Sigmoid colon (tissue), 3 donors: Measurements from ENCODE around the gene OR2AT4.

Experiments
- CTCF ChIP-seq, 4 experiments: fragments of 450-650 bp in 3 of 4; fragments of 200-600 bp in 1 of 4; IDR thresholded peaks; one replicate each; pipeline ENCODE4 v1.5.1; 2016 to 2019; ENCODE audit warnings: antibody characterized with exemption in 4 of 4, mild to moderate bottlenecking in 3 of 4, moderate library complexity in 2 of 4
- POLR2A ChIP-seq, 2 donors: fragments of 450-650 bp; IDR thresholded peaks; one replicate each; pipeline ENCODE4 v1.6.1; 2016; ENCODE audit warnings: antibody characterized with exemption in 2 of 2, mild to moderate bottlenecking in 2 of 2, moderate library complexity in 2 of 2

DNA sequence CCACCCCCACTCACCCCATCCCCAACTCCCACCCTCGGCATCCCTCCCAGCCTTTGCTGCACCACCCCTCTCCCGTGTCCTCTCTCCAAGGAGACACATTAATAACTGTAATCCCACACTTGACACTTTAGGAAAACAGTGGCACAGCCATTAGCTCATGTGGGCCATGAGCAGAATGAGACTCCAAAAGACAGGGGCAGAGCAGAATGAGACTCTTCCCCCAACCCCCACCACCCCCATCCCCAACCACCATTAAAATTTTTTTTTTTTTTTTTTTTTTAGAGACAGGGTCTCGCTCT is 48.0 kb upstream of the OR2AT4 start:
- TF ChIP-seq CTCF (IDR thresholded peaks at IDR 0.05) (no peak), POLR2A (IDR thresholded peaks at IDR 0.05) (no peak)
